ENCODE data around the gene EIF3CL.
"Not testable (repeated sequence)": the region's sequence is repeated elsewhere in the genome, so short reads cannot be mapped to it uniquely, and the experiment has no call there.

The EIF3CL gene

DNA sequence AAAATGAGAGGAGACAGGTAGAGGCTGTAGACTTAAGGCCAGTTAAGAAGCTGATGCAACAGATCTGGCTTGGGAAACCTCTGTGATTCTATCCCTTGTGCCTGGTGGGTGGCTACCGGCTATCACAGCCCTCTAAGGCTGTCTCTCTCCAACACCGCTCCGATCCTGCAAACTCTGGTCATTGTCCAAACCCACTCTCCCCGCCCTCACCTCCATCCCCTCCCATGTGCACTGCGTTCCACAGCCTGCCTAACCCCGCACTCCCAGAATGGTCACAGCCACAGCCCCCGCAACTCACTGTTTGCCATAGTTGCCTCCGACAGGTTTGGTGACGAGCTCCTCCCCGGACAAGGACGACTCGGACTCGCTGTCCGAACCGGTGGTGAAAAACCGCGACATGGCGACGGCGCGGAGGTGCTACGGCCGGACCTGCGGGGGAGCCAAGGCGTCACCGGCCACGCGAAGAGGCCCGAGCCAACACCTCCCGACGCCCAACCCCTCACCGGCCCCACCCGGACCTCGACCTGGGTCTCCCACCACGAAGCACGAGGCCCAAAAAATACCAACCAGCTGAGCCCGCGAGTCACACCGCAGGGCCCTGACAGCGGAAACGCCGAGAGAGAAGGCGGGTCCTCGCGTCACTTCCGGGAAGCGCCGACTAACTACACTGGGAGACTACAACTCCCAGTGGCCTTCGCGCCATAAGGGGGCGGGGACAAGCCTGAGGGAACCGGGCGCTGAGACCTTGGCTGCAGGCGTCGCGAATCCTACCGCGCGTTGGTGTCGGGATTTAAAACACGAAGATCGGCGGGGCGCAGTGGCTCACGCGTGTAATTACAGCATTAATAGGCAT lies at the start of gene EIF3CL:
Gene EIF3CL, minus strand, starts transcription at position 622 of the 853 bp plus-strand sequence. Its CDS starts 223 bp downstream, at position 399.
- not testable (repeated sequence) for DNase-seq

DNA sequence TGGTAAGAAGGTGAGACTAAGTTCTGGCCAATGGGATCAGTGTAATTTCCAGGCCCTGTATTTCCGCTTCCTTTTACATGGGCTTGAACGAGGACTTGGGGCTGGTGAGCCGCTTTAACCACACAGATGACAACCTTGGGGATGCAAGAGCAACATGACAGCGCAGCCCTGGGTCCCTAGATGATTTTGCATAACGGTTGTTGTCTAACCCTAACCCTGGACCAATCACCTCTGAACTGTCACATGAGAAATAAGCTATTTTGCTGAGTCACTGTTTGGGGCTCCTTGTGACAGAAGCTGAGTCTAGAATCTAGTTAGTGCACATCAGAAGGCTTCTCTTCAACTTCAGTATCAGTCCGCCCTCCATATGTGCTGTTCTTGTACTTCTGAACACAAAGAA lies 43.4 kb upstream of the EIF3CL start:
- not testable (repeated sequence) for DNase-seq

- not testable (repeated sequence) for DNase-seq
Measured at GRCh38 chr16:28446388-28446787, 42.7 kb upstream of the EIF3CL start.

GRCh38 chr16:28443943-28444342 lies 40.3 kb upstream of the EIF3CL start:
- DNase-seq: not testable (repeated sequence)

GRCh38 chr16:28438899-28439298 lies 35.3 kb upstream of the EIF3CL start:
- DNase-seq: not testable (repeated sequence)

- DNase-seq: not testable (repeated sequence)
Measured at GRCh38 chr16:28435340-28435739, 31.7 kb upstream of the EIF3CL start.

DNA sequence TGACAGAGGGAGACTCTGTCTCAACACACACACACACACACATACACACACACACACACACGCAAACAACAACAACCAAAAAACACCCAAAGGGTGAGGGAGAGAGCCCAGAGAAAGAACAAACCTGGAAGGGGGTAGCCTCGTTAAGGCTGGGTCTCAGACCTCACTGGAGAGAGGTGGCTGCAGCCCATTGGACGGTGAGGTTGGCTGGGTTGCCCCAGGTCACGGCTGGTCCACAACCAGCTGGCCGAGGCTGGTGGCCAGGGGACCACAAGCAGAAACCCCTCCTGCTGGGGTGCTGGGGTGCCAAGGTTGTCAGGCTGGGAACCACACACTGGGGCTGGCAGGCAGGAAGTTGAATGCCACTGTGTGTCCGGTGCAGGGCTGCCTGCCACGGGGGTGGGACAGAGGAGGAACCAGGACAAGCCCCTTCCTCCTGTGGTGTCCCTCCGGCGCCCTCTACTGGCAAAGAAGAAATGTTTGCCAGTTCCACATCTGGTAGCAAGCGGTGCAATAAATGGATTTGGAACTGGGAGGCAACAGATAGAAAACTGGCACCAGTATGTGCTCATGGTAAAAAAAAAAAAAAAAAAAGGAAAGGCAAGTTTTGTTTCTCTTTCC lies 22.5 kb upstream of the EIF3CL start:
- DNase-seq: not testable (repeated sequence)

DNA sequence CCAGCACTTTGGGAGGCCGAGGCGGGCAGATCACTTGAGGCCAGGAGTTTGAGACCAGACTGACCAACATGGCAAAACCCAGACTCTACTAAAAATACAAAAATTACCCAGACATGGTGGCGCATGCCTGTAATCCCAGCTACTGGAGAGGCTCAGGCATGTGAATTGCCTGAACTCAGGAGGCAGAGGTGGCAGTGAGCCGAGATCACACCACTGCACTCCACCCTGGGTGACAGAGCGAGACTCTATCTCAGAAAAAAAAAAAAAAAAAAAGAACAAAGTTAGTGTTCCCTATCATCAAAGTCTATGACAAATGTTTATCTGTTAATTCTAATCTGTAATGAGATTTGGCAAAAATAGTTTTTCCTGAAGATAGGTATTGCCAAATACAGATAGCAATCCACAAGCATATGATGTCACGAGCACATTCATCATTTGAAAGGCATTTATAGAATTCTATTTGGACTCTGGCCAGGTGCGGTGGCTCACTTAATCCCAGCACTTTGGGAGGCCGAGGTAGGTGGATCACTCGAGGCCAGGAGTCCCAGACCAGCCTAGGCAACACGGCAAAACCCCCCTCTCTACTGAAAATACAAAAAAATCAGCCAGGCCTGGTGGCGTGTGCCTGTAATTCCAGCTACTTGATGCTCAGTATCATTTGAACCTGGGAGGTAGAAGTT lies 17.6 kb upstream of the EIF3CL start:
- DNase-seq: not testable (repeated sequence)

DNA sequence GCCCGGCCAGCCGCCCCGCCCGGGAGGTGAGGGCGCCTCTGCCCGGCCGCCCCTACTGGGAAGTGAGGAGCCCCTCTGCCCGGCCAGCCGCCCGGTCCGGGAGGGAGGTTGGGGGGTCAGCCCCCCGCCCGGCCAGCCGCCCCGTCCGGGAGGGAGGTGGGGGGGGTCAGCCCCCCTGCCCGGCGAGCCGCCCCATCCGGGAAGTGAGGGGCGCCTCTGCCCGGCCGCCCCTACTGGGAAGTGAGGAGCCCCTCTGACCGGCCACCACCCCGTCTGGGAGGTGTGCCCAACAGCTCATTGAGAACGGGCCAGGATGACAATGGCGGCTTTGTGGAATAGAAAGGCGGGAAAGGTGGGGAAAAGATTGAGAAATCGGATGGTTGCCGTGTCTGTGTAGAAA lies 13.4 kb upstream of the EIF3CL start:
- not testable (repeated sequence) for DNase-seq

DNA sequence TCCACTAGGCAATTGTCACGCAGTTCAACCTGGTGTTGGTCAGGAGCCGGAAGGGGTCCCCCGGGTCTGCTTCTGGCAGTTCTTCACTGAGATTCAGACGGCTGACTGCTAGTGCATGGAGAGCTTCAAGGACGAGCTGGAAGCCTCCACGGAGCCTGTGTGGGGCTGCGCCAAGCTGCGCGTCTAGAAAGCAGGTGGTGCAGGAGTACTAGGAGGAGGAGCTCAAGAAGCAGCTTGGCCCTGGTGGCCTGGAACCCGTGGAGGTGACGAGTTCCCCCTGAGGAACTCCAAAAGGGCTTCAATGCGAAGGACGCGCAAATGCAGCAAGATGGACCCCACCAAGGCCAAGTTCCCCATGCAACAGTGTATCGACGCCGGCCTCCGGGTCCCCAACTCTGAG lies 10.9 kb upstream of the EIF3CL start:
- DNase-seq: not testable (repeated sequence)

DNA sequence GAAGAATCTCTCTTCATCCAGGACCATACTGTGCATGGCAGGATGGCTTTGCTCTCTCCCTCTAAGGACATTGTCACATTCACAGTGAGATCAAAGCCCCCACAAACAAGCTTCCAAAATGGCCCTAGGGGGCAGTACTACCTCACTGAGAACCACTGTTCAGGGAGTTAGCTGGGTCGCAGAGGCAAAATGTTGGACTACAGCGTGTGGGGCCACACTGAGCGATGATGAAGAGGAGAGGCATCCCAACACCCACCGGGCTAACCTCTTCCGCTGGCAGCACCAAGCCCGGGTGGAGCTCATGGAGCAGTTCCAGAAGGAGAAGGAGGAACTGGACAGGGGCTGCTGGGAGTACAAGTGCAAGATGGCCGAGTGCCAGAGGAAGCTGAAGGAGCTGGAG lies 9.9 kb upstream of the EIF3CL start:
- not testable (repeated sequence) for DNase-seq

DNA sequence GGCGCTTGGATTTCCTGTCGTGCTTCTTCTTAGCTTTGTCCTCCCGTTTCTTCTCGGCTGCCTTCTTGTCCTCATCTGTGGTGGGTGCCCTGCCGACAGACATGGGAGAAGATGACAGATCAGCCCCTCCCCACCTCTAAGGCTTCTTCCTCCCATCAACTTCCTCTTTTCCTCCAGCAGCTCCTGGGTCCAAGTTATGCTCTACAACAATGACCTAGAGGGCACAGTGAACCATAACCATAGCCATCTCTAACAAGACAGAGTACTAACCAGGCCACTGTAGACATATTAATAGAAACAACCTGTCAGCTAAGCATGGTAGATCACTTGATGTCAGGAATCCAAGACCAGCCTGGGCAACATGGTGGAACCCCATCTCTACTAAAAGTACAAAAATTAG lies 11.6 kb downstream of the EIF3CL start:
- not testable (repeated sequence) for DNase-seq

DNA sequence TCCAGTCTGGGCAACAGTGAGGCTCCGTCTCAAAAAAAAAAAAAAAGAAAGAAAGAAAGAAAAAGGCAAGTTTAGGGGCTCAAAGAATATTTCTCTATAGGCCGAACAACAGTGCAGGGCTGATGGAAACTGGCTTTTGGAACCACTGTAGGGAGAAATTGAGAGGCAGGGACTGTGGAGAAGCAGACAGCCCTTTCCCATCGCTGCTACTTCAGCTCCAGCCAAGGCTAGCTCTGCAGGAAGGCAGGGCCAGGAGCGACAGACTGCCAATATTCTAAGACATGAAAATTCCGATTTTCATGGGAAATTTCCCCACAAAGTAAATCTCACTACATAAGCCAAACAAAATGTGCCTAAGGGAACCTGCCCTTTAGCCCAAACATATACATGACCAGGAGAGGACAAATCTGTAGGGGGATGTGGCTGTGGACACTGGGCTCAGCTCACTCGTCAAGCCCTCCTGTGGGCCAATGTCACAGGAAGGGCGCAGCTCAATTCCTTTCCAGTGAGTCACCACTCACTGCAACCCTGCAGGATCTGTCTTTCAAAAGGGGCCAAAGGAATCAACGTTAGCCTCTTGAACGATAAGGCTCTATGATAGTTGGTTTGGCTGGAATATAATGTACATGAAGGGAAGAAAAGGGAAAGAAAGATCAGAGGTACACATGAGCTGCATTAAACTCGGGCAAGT lies 21.3 kb downstream of the EIF3CL start:
- not testable (repeated sequence) for DNase-seq

DNA sequence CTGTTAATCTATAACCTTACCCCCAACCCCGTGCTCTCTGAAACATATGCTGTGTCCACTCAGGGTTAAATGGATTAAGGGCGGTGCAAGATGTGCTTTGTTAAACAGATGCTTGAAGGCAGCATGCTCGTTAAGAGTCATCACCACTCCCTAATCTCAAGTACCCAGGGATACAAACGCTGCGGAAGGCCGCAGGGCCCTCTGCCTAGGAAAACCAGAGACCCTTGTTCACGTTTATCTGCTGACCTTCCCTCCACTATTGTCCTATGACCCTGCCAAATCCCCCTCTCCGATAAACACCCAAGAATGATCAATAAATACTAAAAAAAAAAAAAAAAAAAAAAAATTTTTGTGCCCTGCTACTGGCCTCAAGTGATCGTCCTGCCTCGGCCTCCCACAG lies 25.8 kb downstream of the EIF3CL start:
- not testable (repeated sequence) for DNase-seq

DNA sequence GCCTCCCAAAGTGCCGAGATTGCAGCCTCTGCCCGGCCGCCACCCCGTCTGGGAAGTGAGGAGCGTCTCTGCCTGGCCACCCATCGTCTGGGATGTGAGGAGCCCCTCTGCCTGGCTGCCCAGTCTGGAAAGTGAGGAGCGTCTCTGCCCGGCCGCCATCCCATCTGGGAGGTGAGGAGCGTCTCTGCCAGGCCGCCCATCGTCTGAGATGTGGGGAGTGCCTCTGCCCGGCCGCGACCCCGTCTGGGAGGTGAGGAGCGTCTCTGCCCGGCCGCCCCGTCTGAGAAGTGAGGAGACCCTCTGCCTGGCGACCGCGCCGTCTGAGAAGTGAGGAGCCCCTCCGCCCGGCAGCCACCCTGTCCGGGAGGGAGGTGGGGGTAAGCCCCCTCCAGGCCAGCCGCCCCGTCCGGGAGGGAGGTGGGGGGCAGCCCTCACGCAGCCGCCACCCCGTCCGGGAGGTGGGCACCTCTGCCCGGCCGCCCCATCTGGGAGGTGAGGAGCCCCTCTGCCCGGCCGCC lies 26.5 kb downstream of the EIF3CL start:
- not testable (repeated sequence) for DNase-seq

GRCh38 chr16:28375115-28375514 lies 28.5 kb downstream of the EIF3CL start:
- not testable (repeated sequence) for DNase-seq

- not testable (repeated sequence) for DNase-seq
Measured at GRCh38 chr16:28374281-28374680, 29.4 kb downstream of the EIF3CL start.

- DNase-seq: not testable (repeated sequence)
Measured at GRCh38 chr16:28367926-28368325, 35.7 kb downstream of the EIF3CL start.

- not testable (repeated sequence) for DNase-seq
Measured at GRCh38 chr16:28364268-28365173, 39.1 kb downstream of the EIF3CL start.

DNA sequence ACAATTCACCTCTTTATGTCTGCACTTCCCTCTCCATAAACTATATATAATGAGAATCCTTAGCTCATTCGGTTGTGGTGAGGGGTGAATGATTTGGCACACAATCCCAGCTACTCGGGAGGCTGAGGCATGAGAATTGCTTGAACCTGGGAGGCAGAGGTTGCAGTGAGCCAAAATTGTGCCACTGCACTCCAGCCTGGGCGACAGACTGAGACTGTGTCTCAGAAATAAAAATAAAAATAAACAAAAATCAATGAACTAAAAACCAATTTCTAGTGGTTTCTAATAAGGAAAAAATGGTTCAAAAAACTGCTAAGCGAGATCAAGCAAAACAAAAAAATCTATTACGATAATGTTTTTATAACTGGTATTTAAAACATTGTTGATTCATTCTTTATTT lies 40.2 kb downstream of the EIF3CL start, which contains the start of gene NPIPB6:
Gene NPIPB6, minus strand, starts transcription at position 101 of the 400 bp plus-strand sequence. CDS start 686 bp downstream, outside the sequence.
- DNase-seq: not testable (repeated sequence)

GRCh38 chr16:28362600-28362999 lies 41.0 kb downstream of the EIF3CL start:
- not testable (repeated sequence) for DNase-seq

Measured in fibroblast of skin of right biceps (primary cell).